DLD1 (cell line): ENCODE data around the gene SMIM3.
"Not testable (repeated sequence)": the region's sequence is repeated elsewhere in the genome, so short reads cannot be mapped to it uniquely, and the experiment has no call there.

Source experiments
- in situ Hi-C: cut with HindIII; loops from 2 replicates; pipeline ENCODE4 v1.10.0; 2017; ENCODE audit warnings: low sequenced_read_pairs

SMIM3 gene

GRCh38 chr5:150791536-150791935 is 13.0 kb downstream of the SMIM3 start:
- in situ Hi-C loops: no loop called here

- in situ Hi-C loops: not testable (repeated sequence)
These were observed 14.9 kb downstream of the SMIM3 start for GRCh38 chr5:150793423-150793888.

GRCh38 chr5:150794927-150795326 is 16.4 kb downstream of the SMIM3 start:
- in situ Hi-C loops: no loop called here

- in situ Hi-C loops: no loop called here
These were observed 18.8 kb downstream of the SMIM3 start for GRCh38 chr5:150797384-150797783.

- in situ Hi-C loops: no loop called here
These were observed 22.8 kb downstream of the SMIM3 start for GRCh38 chr5:150801117-150801927.

- in situ Hi-C loops: no loop called here
These were observed 25.8 kb downstream of the SMIM3 start for GRCh38 chr5:150804388-150804787.

GRCh38 chr5:150809363-150809762 is 30.8 kb downstream of the SMIM3 start:
- in situ Hi-C loops: no loop called here

GRCh38 chr5:150815010-150815409 is 36.5 kb downstream of the SMIM3 start:
- in situ Hi-C loops: no loop called here

GRCh38 chr5:150816946-150817345 is 38.4 kb downstream of the SMIM3 start:
- in situ Hi-C loops: no loop called here

- in situ Hi-C loops: no loop called here
These were observed 51.2 kb downstream of the SMIM3 start for GRCh38 chr5:150829744-150830143.

- in situ Hi-C loops: not testable (repeated sequence)
These were observed 53.3 kb downstream of the SMIM3 start for GRCh38 chr5:150831821-150832220.

GRCh38 chr5:150836064-150836463 is 57.5 kb downstream of the SMIM3 start:
- in situ Hi-C loops: no loop called here

GRCh38 chr5:150836703-150837102 is 58.1 kb downstream of the SMIM3 start:
- in situ Hi-C loops: no loop called here

GRCh38 chr5:150845185-150845859 is 66.8 kb downstream of the SMIM3 start:
- in situ Hi-C loops: not testable (repeated sequence)

GRCh38 chr5:150846308-150846653 is 67.7 kb downstream of the SMIM3 start, which contains the start of gene IRGM:
Gene IRGM, plus strand, starts transcription at chr5:150846521. Its CDS starts 1,603 bp downstream, at chr5:150848124.
- in situ Hi-C loops: not testable (repeated sequence)
